ENCODE data around the gene MAIP1. TPM values are rescaled to one million over a fixed set of nuclear protein-coding genes. Genes with fewer than 3 reads are reported as not detected.
"Not testable (repeated sequence)": the region's sequence is repeated elsewhere in the genome, so short reads cannot be mapped to it uniquely, and the experiment has no call there.

Gene MAIP1
- 50.9 TPM for total RNA-seq

GRCh38 chr2:199955339-199956061 lies at the start of gene MAIP1, which contains the start of gene TYW5:
Gene MAIP1, plus strand, starts transcription at chr2:199955582. Its CDS starts 217 bp downstream, at chr2:199955799.
Gene TYW5, minus strand, starts transcription at chr2:199955491. Its CDS starts 21 bp downstream, at chr2:199955470.
- Histone ChIP-seq H3K9me3 (ENCODE audit: low read depth, low read length) (no peaks in the 10 kb centered on the region), H3K4me1 (ENCODE audit: insufficient read depth, low read length) (peaks cover 36% of the 10 kb centered on the region), H3K4me3 (ENCODE audit: low read length) (peak within 1 kb of the TSS; percentile 96), H3K27me3 (ENCODE audit: insufficient read depth, low read length) (no peaks in the 10 kb centered on the region)

- Histone ChIP-seq H3K4me1 (ENCODE audit: insufficient read depth, low read length) (peaks cover 14% of the 10 kb centered on the region), H3K4me3 (ENCODE audit: low read length) (no peak overlapping the region), H3K9me3 (ENCODE audit: low read depth, low read length) (no peaks in the 10 kb centered on the region), H3K27me3 (ENCODE audit: insufficient read depth, low read length) (no peaks in the 10 kb centered on the region)
Observed at GRCh38 chr2:199907008-199907714, 48.2 kb upstream of the MAIP1 start.

- H3K4me3 ChIP-seq (ENCODE audit: low read length) = peak overlapping the region; percentile 94
- H3K4me1 ChIP-seq (ENCODE audit: insufficient read depth, low read length) = peaks cover 26% of the 10 kb centered on the region
Observed at GRCh38 chr2:199910338-199911051, 44.9 kb upstream of the MAIP1 start.

GRCh38 chr2:199911052-199911876 lies 44.1 kb upstream of the MAIP1 start, which contains the start of gene C2orf69:
Gene C2orf69, plus strand, starts transcription at chr2:199911293. Its CDS starts 146 bp downstream, at chr2:199911439.
- no peaks in the 10 kb centered on the region for H3K27me3 ChIP-seq (ENCODE audit: insufficient read depth, low read length)
- H3K4me1 ChIP-seq (ENCODE audit: insufficient read depth, low read length) = peaks cover 26% of the 10 kb centered on the region
- no peaks in the 10 kb centered on the region for H3K9me3 ChIP-seq (ENCODE audit: low read depth, low read length)
- H3K4me3 ChIP-seq (ENCODE audit: low read length) = peak within 1 kb of the TSS; percentile 94

More at GRCh38 chr2:199910338-199911051, 44.9 kb upstream of the MAIP1 start:
- H3K9me3 ChIP-seq (ENCODE audit: low read depth, low read length) = no peaks in the 10 kb centered on the region
- no peaks in the 10 kb centered on the region for H3K27me3 ChIP-seq (ENCODE audit: insufficient read depth, low read length)

GRCh38 chr2:199911877-199912161 lies 43.6 kb upstream of the MAIP1 start:
- H3K4me3 ChIP-seq (ENCODE audit: low read length) = peak overlapping the region; percentile 94
- peaks cover 26% of the 10 kb centered on the region for H3K4me1 ChIP-seq (ENCODE audit: insufficient read depth, low read length)
- no peaks in the 10 kb centered on the region for H3K27me3 ChIP-seq (ENCODE audit: insufficient read depth, low read length)
- H3K9me3 ChIP-seq (ENCODE audit: low read depth, low read length) = no peaks in the 10 kb centered on the region

- H3K4me1 ChIP-seq (ENCODE audit: insufficient read depth, low read length) = peaks cover 26% of the 10 kb centered on the region
- not testable (repeated sequence) for H3K4me3 ChIP-seq (ENCODE audit: low read length); H3K9me3 ChIP-seq (ENCODE audit: low read depth, low read length); H3K27me3 ChIP-seq (ENCODE audit: insufficient read depth, low read length)
Observed at GRCh38 chr2:199912553-199913114, 42.7 kb upstream of the MAIP1 start.

GRCh38 chr2:199914372-199914958 lies 40.9 kb upstream of the MAIP1 start:
- Histone ChIP-seq H3K27me3 (ENCODE audit: insufficient read depth, low read length) (no peaks in the 10 kb centered on the region), H3K4me3 (ENCODE audit: low read length) (no peak overlapping the region), H3K4me1 (ENCODE audit: insufficient read depth, low read length) (peaks cover 26% of the 10 kb centered on the region), H3K9me3 (ENCODE audit: low read depth, low read length) (no peaks in the 10 kb centered on the region)

- Histone ChIP-seq H3K4me1 (ENCODE audit: insufficient read depth, low read length) (peaks cover 14% of the 10 kb centered on the region), H3K9me3 (ENCODE audit: low read depth, low read length) (no peaks in the 10 kb centered on the region), H3K4me3 (ENCODE audit: low read length) (no peak overlapping the region), H3K27me3 (ENCODE audit: insufficient read depth, low read length) (no peaks in the 10 kb centered on the region)
Observed at GRCh38 chr2:199916980-199917379, 38.4 kb upstream of the MAIP1 start.

GRCh38 chr2:199922856-199923255 lies 32.5 kb upstream of the MAIP1 start:
- no peaks in the 10 kb centered on the region for H3K27me3 ChIP-seq (ENCODE audit: insufficient read depth, low read length)
- H3K4me1 ChIP-seq (ENCODE audit: insufficient read depth, low read length) = no peaks in the 10 kb centered on the region
- H3K4me3 ChIP-seq (ENCODE audit: low read length) = no peak overlapping the region
- H3K9me3 ChIP-seq (ENCODE audit: low read depth, low read length) = no peaks in the 10 kb centered on the region

GRCh38 chr2:199923924-199924323 lies 31.5 kb upstream of the MAIP1 start:
- Histone ChIP-seq H3K27me3 (ENCODE audit: insufficient read depth, low read length) (no peaks in the 10 kb centered on the region), H3K9me3 (ENCODE audit: low read depth, low read length) (no peaks in the 10 kb centered on the region), H3K4me1 (ENCODE audit: insufficient read depth, low read length) (no peaks in the 10 kb centered on the region), H3K4me3 (ENCODE audit: low read length) (no peak overlapping the region)

GRCh38 chr2:199926806-199927205 lies 28.6 kb upstream of the MAIP1 start:
- H3K9me3 ChIP-seq (ENCODE audit: low read depth, low read length) = no peaks in the 10 kb centered on the region
- H3K4me3 ChIP-seq (ENCODE audit: low read length) = no peak overlapping the region
- H3K4me1 ChIP-seq (ENCODE audit: insufficient read depth, low read length) = no peaks in the 10 kb centered on the region
- H3K27me3 ChIP-seq (ENCODE audit: insufficient read depth, low read length) = no peaks in the 10 kb centered on the region

- Histone ChIP-seq H3K4me3 (ENCODE audit: low read length) (no peak overlapping the region), H3K4me1 (ENCODE audit: insufficient read depth, low read length) (no peaks in the 10 kb centered on the region), H3K9me3 (ENCODE audit: low read depth, low read length) (no peaks in the 10 kb centered on the region)
Observed at GRCh38 chr2:199928226-199928625, 27.2 kb upstream of the MAIP1 start.

GRCh38 chr2:199928626-199929025 lies 26.8 kb upstream of the MAIP1 start:
- Histone ChIP-seq H3K4me3 (ENCODE audit: low read length) (no peak overlapping the region), H3K9me3 (ENCODE audit: low read depth, low read length) (no peaks in the 10 kb centered on the region), H3K4me1 (ENCODE audit: insufficient read depth, low read length) (no peaks in the 10 kb centered on the region), H3K27me3 (ENCODE audit: insufficient read depth, low read length) (no peaks in the 10 kb centered on the region)

More at GRCh38 chr2:199928226-199928625, 27.2 kb upstream of the MAIP1 start:
- no peaks in the 10 kb centered on the region for H3K27me3 ChIP-seq (ENCODE audit: insufficient read depth, low read length)

- H3K27me3 ChIP-seq (ENCODE audit: insufficient read depth, low read length) = no peaks in the 10 kb centered on the region
- no peaks in the 10 kb centered on the region for H3K9me3 ChIP-seq (ENCODE audit: low read depth, low read length)
- H3K4me1 ChIP-seq (ENCODE audit: insufficient read depth, low read length) = no peaks in the 10 kb centered on the region
- no peak overlapping the region for H3K4me3 ChIP-seq (ENCODE audit: low read length)
Observed at GRCh38 chr2:199929262-199929661, 26.1 kb upstream of the MAIP1 start.
